ENCODE data around the gene NSG2. TPM values are rescaled to one million over a fixed set of nuclear protein-coding genes. Genes with fewer than 3 reads are reported as not detected.

The NSG2 gene
- total RNA-seq, 2 donors from 2014 or later = not detected

DNA sequence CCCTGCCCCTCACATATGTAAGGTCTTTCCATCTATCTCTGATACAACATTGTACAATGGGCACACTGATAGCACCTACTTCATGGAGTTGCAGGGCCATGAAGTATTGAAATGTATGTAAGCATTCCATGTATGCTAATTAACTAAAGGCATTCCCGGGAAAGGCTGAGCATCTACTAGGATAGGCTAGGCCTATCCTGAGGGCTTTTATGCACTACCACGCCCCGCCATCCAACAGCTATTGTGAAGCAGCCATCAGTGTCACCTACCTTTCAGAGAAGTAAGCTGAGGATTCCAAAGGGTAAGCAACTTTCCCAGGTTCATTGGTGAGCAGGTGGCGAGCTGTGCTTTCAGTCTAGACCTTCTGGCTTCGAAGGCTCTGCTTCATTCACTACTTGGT is 47.6 kb downstream of the NSG2 start:
- no peak for TF ChIP-seq CTCF (IDR thresholded peaks at IDR 0.05)
- Histone ChIP-seq H3K36me3 (no peaks in the 10 kb centered on the region), H3K4me1 (ENCODE audit: control insufficient read depth in 1 of 2, low read depth in 2 of 2) (no peaks in the 10 kb centered on the region), H3K27me3 (replicated peaks; ENCODE audit: insufficient read depth) (no peaks in the 10 kb centered on the region), H3K27ac (no peak overlapping the region), H3K4me3 (no peak overlapping the region), H3K9me3 (no peaks in the 10 kb centered on the region)
- no peak for ATAC-seq (ENCODE audit: insufficient number of reproducible peaks, low FRiP score, low read depth)
- no peak for DNase-seq (ENCODE audit: low spot score)

- Histone ChIP-seq H3K9me3 (no peaks in the 10 kb centered on the region), H3K27ac (no peak overlapping the region), H3K27me3 (replicated peaks; ENCODE audit: insufficient read depth) (no peaks in the 10 kb centered on the region), H3K4me1 (ENCODE audit: control insufficient read depth in 1 of 2, low read depth in 2 of 2) (no peaks in the 10 kb centered on the region), H3K4me3 (no peak overlapping the region), H3K36me3 (no peaks in the 10 kb centered on the region)
- no peak for TF ChIP-seq CTCF (IDR thresholded peaks at IDR 0.05)
- ATAC-seq (ENCODE audit: insufficient number of reproducible peaks, low FRiP score, low read depth) (no peak), DNase-seq (ENCODE audit: low spot score) (no peak)
Measured at GRCh38 chr5:174094857-174095606, 49.5 kb downstream of the NSG2 start.

GRCh38 chr5:174096619-174097018 is 51.1 kb downstream of the NSG2 start:
- Histone ChIP-seq H3K27ac (no peak overlapping the region), H3K4me3 (no peak overlapping the region), H3K9me3 (no peaks in the 10 kb centered on the region), H3K4me1 (ENCODE audit: control insufficient read depth in 1 of 2, low read depth in 2 of 2) (no peaks in the 10 kb centered on the region), H3K27me3 (replicated peaks; ENCODE audit: insufficient read depth) (no peaks in the 10 kb centered on the region), H3K36me3 (no peaks in the 10 kb centered on the region)
- no peak for TF ChIP-seq CTCF (IDR thresholded peaks at IDR 0.05)
- DNase-seq (ENCODE audit: low spot score) = no peak
- ATAC-seq (ENCODE audit: insufficient number of reproducible peaks, low FRiP score, low read depth) = no peak

GRCh38 chr5:174097486-174098185 is 52.1 kb downstream of the NSG2 start:
- ATAC-seq (ENCODE audit: insufficient number of reproducible peaks, low FRiP score, low read depth) (no peak), DNase-seq (ENCODE audit: low spot score) (no peak)
- H3K4me3 ChIP-seq = no peak overlapping the region
- H3K27me3 ChIP-seq (replicated peaks; ENCODE audit: insufficient read depth) = no peaks in the 10 kb centered on the region
- no peaks in the 10 kb centered on the region for H3K36me3 ChIP-seq
- H3K27ac ChIP-seq = no peak overlapping the region
- no peaks in the 10 kb centered on the region for H3K9me3 ChIP-seq
- no peaks in the 10 kb centered on the region for H3K4me1 ChIP-seq (ENCODE audit: control insufficient read depth in 1 of 2, low read depth in 2 of 2)
- TF ChIP-seq CTCF (IDR thresholded peaks at IDR 0.05) = no peak

GRCh38 chr5:174098694-174099093 is 53.2 kb downstream of the NSG2 start:
- no peak for ATAC-seq (ENCODE audit: insufficient number of reproducible peaks, low FRiP score, low read depth)
- no peaks in the 10 kb centered on the region for H3K9me3 ChIP-seq

More at GRCh38 chr5:174098694-174099093, 53.2 kb downstream of the NSG2 start:
- no peak for DNase-seq (ENCODE audit: low spot score)
- no peaks in the 10 kb centered on the region for H3K36me3 ChIP-seq
- no peaks in the 10 kb centered on the region for H3K4me1 ChIP-seq (ENCODE audit: control insufficient read depth in 1 of 2, low read depth in 2 of 2)
- no peak overlapping the region for H3K4me3 ChIP-seq
- TF ChIP-seq CTCF (IDR thresholded peaks at IDR 0.05) = no peak
- no peak overlapping the region for H3K27ac ChIP-seq
- no peaks in the 10 kb centered on the region for H3K27me3 ChIP-seq (replicated peaks; ENCODE audit: insufficient read depth)

All from thoracic aorta (tissue), 2 donors.